ENCODE data around the gene MCU. TPM values are rescaled to one million over a fixed set of nuclear protein-coding genes. Genes with fewer than 3 reads are reported as not detected.

Gene MCU
- total RNA-seq, 1 experiment from 2014 or later, result 26.8 TPM

DNA sequence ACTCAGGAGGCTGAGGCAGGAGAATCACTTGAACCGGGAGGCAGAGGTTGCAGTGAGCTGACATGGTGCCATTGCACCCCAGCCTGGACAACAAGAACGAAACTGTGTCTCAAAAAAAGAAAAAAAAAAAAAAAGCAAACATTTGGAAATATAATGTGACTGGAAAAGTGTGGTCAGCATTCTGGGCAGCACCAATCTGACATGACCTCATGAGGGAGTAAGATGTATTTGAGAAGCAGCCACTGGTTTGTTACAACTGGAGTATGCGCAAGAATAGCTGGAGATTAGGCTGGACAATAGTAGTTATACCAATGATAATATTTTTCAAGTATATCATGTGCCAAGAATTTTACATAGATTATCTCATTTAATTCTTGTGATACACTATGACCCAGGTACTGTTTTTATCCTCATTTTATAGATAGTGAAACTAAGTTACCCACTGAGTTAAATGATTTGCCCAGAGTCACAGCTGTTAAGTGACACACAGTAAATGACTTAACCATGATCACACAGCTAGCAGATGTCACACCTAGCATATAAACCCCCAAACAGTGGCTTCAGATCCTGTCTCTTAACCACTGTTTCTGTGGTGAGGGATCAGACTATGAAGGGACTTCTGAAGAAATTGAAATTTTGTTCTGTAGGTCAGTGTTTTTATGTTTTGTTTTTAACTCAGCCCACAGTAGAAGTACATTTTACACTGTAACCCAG lies 11.1 kb downstream of the MCU start:
- Histone ChIP-seq H3K9ac (ENCODE audit: low read length) (no peak overlapping the region), H2AFZ (ENCODE audit: low read depth, low read length, poor library complexity, severe bottlenecking) (no peak overlapping the region), H3K4me2 (ENCODE audit: low read length) (no peak overlapping the region), H4K20me1 (ENCODE audit: insufficient read depth) (no peaks in the 10 kb centered on the region), H3K9me3 (ENCODE audit: control insufficient read depth in 1 of 2, insufficient read depth in 1 of 2, low read depth in 1 of 2, low read length in 2 of 2) (no peaks in the 10 kb centered on the region), H3K36me3 (ENCODE audit: control insufficient read depth in 1 of 2, insufficient read depth in 2 of 2, low read length in 2 of 2) (no peaks in the 10 kb centered on the region), H3K27ac (ENCODE audit: low read depth, low read length) (no peak overlapping the region), H3K4me3 (replicated peaks in 1 of 2; ENCODE audit: low read depth in 1 of 2, low read length in 2 of 2) (no peak overlapping the region), H3K4me1 (ENCODE audit: control insufficient read depth in 1 of 2, insufficient read depth in 2 of 2, low read length in 2 of 2) (peaks cover 5 to 8% of the 10 kb centered on the region in 2 experiments; a peak in 3 of 4 replicates), H3K27me3 (ENCODE audit: insufficient read depth, low read length) (no peaks in the 10 kb centered on the region), H3K9me2 (ENCODE audit: insufficient read depth) (no peaks in the 10 kb centered on the region), H3K79me2 (ENCODE audit: insufficient read depth, low read length) (peaks cover 80% of the 10 kb centered on the region)
- ChIA-PET RAD21 (ENCODE audit: low non-redundant PET in 1 of 2, low total read pairs in 2 of 2, uncharacterized antibody in 2 of 2, unreplicated experiment in 2 of 2) (no interaction called here), CTCF (no interaction called here), POLR2A (no interaction called here)
- intact Hi-C loops (cut with micrococcal nuclease), result no loop called here
- TF ChIP-seq CEBPB (IDR thresholded peaks at IDR 0.05; ENCODE audit: low read depth), result no peak
- no TSS peak for BruUV-seq (replicated peaks)
- ATAC-seq, result no peak
- DNase-seq (ENCODE audit: low read depth, low spot score), result no peak

DNA sequence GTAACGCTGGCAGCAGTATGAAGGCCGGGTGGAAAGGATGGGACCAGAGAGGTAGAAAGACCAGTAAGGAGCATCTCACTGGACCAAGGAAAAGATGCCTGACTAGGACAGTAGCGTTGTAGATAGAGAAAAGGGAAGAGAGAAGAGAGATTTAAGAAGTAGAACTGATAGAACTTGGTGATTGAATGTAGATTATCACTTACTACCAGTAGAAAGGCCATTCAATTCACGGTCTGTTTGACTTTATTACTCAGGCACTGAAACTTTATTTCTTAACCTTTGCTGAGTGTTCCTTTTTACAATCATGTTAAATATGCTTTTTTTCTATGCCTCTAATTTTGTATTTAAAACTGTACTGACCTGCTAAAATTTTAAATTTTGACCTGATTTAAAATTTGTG lies 12.2 kb downstream of the MCU start:
- ATAC-seq (no peak), DNase-seq (ENCODE audit: low read depth, low spot score) (no peak)
- Histone ChIP-seq H3K9me3 (ENCODE audit: control insufficient read depth in 1 of 2, insufficient read depth in 1 of 2, low read depth in 1 of 2, low read length in 2 of 2) (no peaks in the 10 kb centered on the region), H3K4me1 (ENCODE audit: control insufficient read depth in 1 of 2, insufficient read depth in 2 of 2, low read length in 2 of 2) (peaks cover 5 to 8% of the 10 kb centered on the region in 2 experiments; a peak in 3 of 4 replicates), H3K27ac (ENCODE audit: low read depth, low read length) (no peak overlapping the region), H3K27me3 (ENCODE audit: insufficient read depth, low read length) (no peaks in the 10 kb centered on the region), H3K9ac (ENCODE audit: low read length) (no peak overlapping the region), H3K79me2 (ENCODE audit: insufficient read depth, low read length) (peaks cover 78% of the 10 kb centered on the region), H3K9me2 (ENCODE audit: insufficient read depth) (no peaks in the 10 kb centered on the region), H2AFZ (ENCODE audit: low read depth, low read length, poor library complexity, severe bottlenecking) (no peak overlapping the region), H3K4me3 (replicated peaks in 1 of 2; ENCODE audit: low read depth in 1 of 2, low read length in 2 of 2) (no peak overlapping the region), H4K20me1 (ENCODE audit: insufficient read depth) (no peaks in the 10 kb centered on the region), H3K4me2 (ENCODE audit: low read length) (no peak overlapping the region), H3K36me3 (ENCODE audit: control insufficient read depth in 1 of 2, insufficient read depth in 2 of 2, low read length in 2 of 2) (no peaks in the 10 kb centered on the region)
- TF ChIP-seq, protein P1, sequence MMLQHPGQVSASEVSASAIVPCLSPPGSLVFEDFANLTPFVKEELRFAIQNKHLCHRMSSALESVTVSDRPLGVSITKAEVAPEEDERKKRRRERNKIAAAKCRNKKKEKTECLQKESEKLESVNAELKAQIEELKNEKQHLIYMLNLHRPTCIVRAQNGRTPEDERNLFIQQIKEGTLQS (IDR thresholded peaks at IDR 0.05), result no peak
- TF ChIP-seq SP1 (IDR thresholded peaks at IDR 0.05; ENCODE audit: low read depth) (no peak), POLR2AphosphoS5 (IDR thresholded peaks at IDR 0.05; ENCODE audit: low read depth, low read length) (no peak), EZH2 (IDR thresholded peaks at IDR 0.05) (no peak), CEBPB (IDR thresholded peaks at IDR 0.05; ENCODE audit: low read depth) (no peak), YY1 (IDR thresholded peaks at IDR 0.05; ENCODE audit: extremely low read depth, insufficient replicate concordance, low read depth, low read length) (no peak), TCF7L2 (IDR thresholded peaks at IDR 0.05; ENCODE audit: borderline replicate concordance, extremely low read depth, insufficient read depth, insufficient read length) (no peak), POLR2A (IDR thresholded peaks at IDR 0.05; ENCODE audit: borderline replicate concordance, extremely low read depth, insufficient read depth, insufficient read length) (no peak), EZH2phosphoT487 (IDR thresholded peaks at IDR 0.05; ENCODE audit: borderline replicate concordance) (no peak)
- TF ChIP-seq, protein P2, sequence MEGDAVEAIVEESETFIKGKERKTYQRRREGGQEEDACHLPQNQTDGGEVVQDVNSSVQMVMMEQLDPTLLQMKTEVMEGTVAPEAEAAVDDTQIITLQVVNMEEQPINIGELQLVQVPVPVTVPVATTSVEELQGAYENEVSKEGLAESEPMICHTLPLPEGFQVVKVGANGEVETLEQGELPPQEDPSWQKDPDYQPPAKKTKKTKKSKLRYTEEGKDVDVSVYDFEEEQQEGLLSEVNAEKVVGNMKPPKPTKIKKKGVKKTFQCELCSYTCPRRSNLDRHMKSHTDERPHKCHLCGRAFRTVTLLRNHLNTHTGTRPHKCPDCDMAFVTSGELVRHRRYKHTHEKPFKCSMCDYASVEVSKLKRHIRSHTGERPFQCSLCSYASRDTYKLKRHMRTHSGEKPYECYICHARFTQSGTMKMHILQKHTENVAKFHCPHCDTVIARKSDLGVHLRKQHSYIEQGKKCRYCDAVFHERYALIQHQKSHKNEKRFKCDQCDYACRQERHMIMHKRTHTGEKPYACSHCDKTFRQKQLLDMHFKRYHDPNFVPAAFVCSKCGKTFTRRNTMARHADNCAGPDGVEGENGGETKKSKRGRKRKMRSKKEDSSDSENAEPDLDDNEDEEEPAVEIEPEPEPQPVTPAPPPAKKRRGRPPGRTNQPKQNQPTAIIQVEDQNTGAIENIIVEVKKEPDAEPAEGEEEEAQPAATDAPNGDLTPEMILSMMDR (IDR thresholded peaks at IDR 0.05 in 2 of 3, conservative IDR thresholded peaks at IDR 0.05 in 1 of 3; ENCODE audit: borderline replicate concordance in 1 of 3, insufficient read depth in 1 of 3, low read depth in 2 of 3, low read length in 2 of 3), result no peak
- TF ChIP-seq, protein P3, sequence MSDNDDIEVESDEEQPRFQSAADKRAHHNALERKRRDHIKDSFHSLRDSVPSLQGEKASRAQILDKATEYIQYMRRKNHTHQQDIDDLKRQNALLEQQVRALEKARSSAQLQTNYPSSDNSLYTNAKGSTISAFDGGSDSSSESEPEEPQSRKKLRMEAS (IDR thresholded peaks at IDR 0.05), result no peak
- ChIA-PET CTCF (no interaction called here), RAD21 (ENCODE audit: low non-redundant PET in 1 of 2, low total read pairs in 2 of 2, uncharacterized antibody in 2 of 2, unreplicated experiment in 2 of 2) (no interaction called here), POLR2A (no interaction called here)
- BruUV-seq (replicated peaks), result no TSS peak
- intact Hi-C loops (cut with micrococcal nuclease), result no loop called here

Data from HCT116 (cell line).